ENCODE data around the gene CD320.
A peak's percentile ranks its signal among the peaks of the same experiment; 100 is the strongest.

CD320 gene

DNA sequence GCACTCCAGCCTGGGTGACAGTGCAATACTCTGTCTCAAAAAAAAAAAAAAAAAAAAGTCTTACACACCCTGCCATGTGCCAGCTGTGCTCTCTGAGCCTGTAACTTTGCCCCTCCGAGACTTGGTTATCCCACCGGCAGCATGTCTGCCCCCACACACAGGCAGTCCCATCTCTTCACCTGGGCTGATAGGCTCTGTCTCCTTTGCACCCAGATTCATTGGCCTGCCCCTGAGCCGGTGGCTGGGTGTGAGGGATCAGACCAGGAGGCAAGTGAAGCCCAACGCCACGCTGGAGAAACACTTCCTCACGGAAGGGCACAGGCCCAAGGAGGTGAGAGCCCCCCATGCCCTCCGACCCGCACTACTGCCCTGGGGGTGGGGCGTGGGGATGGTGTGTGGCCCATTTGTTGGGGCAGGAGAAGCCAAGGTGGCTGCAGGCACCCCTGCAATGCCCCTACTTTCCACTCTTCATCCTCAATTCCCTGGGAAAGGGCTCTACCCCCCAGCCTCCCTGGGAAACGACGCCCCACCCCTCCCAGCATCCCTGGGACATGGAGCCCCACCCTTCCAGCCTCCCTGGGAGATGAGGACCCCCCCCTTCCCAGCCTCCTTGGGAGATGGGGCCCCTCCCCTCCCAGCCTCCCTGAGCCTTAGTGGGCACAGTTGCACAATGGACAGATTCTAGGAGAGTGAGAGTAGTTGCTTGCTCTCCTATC, 53.7 kb downstream of the CD320 start:
- DNase-seq (ENCODE audit: low read depth), result no peak

DNA sequence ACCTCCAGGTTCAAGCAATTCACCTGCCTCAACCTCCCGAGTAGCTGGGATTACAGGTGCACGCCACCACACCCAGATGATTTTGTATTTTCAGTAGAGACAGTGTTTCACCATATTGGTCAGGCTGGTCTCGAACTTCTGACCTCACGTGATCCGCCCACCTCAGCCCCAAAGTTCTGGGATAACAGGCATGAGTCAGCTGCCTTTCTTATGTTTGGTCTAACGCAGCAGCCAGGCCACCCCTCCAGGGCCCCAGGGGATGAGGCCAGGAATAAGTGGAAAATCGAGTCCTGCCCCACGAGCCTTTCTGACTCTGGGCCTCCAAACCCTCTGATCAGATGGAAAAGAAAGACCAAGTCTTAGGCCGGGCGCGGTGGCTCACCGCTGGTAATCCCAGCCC, 54.5 kb downstream of the CD320 start:
- DNase-seq (ENCODE audit: low read depth), result peak; percentile 15

DNA sequence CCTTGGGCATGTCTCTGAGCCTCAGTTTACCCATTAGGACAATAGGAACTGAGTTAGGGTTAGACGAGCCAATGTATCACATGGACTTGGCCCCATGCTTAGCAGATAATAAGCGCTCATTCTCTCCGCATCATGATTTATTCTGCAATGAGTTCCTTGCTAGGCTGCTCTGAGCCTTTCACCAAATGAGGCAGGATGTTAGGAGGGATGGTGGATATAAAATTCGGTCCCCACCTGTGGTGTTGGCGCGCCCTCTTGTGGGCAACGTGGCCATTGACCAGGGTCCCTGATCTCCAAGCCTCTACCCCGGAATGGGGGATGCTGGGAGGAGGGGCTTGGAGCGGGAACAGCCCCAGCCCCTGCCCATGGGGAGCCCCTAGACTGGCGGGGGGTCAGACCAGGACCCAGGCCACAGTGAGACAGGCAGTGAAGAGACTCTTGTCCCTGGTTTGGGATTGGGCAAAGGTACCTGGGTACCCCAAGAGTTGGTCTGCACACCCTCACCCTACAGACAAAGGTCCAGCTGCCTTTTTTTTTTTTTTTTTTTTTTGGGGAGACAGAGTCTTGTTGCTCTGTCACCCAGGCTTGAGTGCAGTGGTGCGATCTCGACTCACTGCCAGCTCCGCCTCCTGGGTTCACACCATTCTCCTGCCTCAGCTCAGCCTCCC, 55.1 kb downstream of the CD320 start:
- DNase-seq (ENCODE audit: low read depth), result peak; percentile 58
